NB4 (cell line): ENCODE data around the gene KDM6B.

Experiments used
- MYC ChIP-seq: IDR thresholded peaks from 2 replicates; pipeline ENCODE4 v1.6.1; 2011; ENCODE audit warnings: low read depth, low read length
- POLR2A ChIP-seq: IDR thresholded peaks from 2 replicates; pipeline ENCODE4 v1.6.1; 2011; ENCODE audit warnings: mild to moderate bottlenecking; ENCODE audit not compliant: insufficient read length; ENCODE audit errors: extremely low read depth
- TF ChIP-seq, protein P1 (sequence below): IDR thresholded peaks from one replicate; pipeline ENCODE4 v1.5.1; 2012; ENCODE audit warnings: low read depth, low read length
- TF ChIP-seq, protein P2 (sequence below): IDR thresholded peaks from 2 replicates; pipeline ENCODE4 v1.6.1; 2011; ENCODE audit warnings: low read depth, low read length

DNA sequence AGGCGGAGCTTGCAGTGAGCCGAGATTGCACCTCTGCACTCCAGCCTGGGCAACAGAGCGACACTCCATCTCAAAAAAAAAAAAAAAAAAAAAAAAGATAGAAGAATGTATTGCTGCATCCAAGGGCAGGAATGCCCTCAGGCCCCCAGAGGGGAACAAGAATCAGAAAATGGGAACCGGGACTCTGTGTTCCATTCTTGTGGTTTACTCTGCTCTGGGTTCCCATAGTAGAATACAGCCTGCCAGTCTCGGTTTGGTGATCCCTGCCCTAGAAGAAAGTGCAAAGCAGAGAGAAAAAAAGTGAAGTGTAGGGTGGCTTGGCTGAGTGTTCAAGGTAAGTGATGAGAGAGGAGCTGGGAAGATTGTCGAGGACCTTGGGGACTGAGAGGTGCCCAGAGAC lies 27.4 kb upstream of the KDM6B start:
- TF ChIP-seq, protein P1, sequence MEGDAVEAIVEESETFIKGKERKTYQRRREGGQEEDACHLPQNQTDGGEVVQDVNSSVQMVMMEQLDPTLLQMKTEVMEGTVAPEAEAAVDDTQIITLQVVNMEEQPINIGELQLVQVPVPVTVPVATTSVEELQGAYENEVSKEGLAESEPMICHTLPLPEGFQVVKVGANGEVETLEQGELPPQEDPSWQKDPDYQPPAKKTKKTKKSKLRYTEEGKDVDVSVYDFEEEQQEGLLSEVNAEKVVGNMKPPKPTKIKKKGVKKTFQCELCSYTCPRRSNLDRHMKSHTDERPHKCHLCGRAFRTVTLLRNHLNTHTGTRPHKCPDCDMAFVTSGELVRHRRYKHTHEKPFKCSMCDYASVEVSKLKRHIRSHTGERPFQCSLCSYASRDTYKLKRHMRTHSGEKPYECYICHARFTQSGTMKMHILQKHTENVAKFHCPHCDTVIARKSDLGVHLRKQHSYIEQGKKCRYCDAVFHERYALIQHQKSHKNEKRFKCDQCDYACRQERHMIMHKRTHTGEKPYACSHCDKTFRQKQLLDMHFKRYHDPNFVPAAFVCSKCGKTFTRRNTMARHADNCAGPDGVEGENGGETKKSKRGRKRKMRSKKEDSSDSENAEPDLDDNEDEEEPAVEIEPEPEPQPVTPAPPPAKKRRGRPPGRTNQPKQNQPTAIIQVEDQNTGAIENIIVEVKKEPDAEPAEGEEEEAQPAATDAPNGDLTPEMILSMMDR, result no peak
- TF ChIP-seq, protein P2, sequence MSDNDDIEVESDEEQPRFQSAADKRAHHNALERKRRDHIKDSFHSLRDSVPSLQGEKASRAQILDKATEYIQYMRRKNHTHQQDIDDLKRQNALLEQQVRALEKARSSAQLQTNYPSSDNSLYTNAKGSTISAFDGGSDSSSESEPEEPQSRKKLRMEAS, result no peak
- no peak for TF ChIP-seq POLR2A
- no peak for TF ChIP-seq MYC
